Neural crest cell (in vitro differentiated cells): Measurements from ENCODE around the gene NKIRAS1. TPM values are rescaled to one million over a fixed set of nuclear protein-coding genes. Genes with fewer than 3 reads are reported as not detected.

Experiments used
- DNase-seq: peaks from one replicate; pipeline ENCODE4 v3.0.0; 2021; ENCODE audit warnings: low read depth, mixed read lengths, low spot score
- H3K27ac Mint-ChIP-seq: one replicate; pipeline ENCODE4 v1.8.0; 2021; ENCODE audit warnings: mild to moderate bottlenecking, mixed read lengths; ENCODE audit not compliant: unreplicated experiment
- H3K27me3 Mint-ChIP-seq: 2 replicates; pipeline ENCODE4 v1.8.0; 2021; ENCODE audit warnings: low read depth, mild to moderate bottlenecking, mixed read lengths
- H3K36me3 Mint-ChIP-seq: 2 replicates; pipeline ENCODE4 v1.8.0; 2021; ENCODE audit warnings: low read depth, mild to moderate bottlenecking, mixed read lengths
- H3K4me1 Mint-ChIP-seq: 2 replicates; pipeline ENCODE4 v1.8.0; 2021; ENCODE audit warnings: mixed read lengths
- H3K4me3 Mint-ChIP-seq: one replicate; pipeline ENCODE4 v1.8.0; 2021; ENCODE audit warnings: mild to moderate bottlenecking, mixed read lengths
- H3K9me3 Mint-ChIP-seq: 2 replicates; pipeline ENCODE4 v1.8.0; 2021; ENCODE audit warnings: mixed read lengths
- total RNA-seq: library from RNA; stranded (reverse); gene quantifications from 2 replicates; pipeline ENCODE4 v1.2.1, GENCODE V29; 2021
- TF ChIP-seq, protein P1 (sequence below): fragments of 200-600 bp; sonication (generic); conservative IDR thresholded peaks from 2 replicates; pipeline ENCODE4 v1.5.0; 2021; ENCODE audit warnings: antibody characterized with exemption, mild to moderate bottlenecking

NKIRAS1 gene
- total RNA-seq, 1 donor from 2014 or later = 9.7 TPM

DNA sequence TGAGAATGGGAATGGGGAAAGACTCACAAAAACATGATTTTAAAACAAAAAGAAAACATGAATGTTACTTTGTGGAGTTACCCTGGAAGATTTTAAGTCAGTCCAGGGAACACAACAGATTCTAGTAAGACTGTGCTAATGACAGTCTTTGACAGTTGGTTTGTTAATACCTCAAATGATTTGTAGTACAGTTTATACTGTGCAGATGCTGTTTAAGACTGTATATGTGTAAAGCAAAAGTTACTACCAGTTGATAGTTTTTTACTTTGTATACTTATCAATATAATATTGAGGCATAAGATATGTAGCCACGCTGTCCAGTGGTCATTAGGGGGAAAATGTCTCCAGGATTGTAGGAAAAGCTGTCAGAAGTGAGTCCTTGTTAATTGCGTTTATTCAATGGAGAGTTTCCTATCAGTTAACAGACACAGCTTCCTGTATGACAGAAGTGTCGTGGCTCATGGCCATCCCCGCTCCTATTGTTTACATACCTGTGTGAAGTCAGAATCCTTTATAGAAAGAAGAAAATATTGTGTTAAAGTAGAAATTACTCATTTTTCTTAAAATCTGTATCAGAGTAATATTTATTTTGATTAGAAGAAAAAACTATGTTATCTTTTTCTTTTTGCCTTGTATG, 36.0 kb downstream of the NKIRAS1 start:
- H3K27me3 Mint-ChIP-seq = no peaks in the 10 kb centered on the region
- peaks cover 46% of the 10 kb centered on the region for H3K4me1 Mint-ChIP-seq
- H3K27ac Mint-ChIP-seq = peak overlapping the region; percentile 52
- H3K36me3 Mint-ChIP-seq = peaks cover 42% of the 10 kb centered on the region
- no peak overlapping the region for H3K4me3 Mint-ChIP-seq
- TF ChIP-seq, protein P1, sequence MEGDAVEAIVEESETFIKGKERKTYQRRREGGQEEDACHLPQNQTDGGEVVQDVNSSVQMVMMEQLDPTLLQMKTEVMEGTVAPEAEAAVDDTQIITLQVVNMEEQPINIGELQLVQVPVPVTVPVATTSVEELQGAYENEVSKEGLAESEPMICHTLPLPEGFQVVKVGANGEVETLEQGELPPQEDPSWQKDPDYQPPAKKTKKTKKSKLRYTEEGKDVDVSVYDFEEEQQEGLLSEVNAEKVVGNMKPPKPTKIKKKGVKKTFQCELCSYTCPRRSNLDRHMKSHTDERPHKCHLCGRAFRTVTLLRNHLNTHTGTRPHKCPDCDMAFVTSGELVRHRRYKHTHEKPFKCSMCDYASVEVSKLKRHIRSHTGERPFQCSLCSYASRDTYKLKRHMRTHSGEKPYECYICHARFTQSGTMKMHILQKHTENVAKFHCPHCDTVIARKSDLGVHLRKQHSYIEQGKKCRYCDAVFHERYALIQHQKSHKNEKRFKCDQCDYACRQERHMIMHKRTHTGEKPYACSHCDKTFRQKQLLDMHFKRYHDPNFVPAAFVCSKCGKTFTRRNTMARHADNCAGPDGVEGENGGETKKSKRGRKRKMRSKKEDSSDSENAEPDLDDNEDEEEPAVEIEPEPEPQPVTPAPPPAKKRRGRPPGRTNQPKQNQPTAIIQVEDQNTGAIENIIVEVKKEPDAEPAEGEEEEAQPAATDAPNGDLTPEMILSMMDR = no peak
- DNase-seq = no peak
- H3K9me3 Mint-ChIP-seq = peaks cover 2% of the 10 kb centered on the region

GRCh38 chr3:23879485-23879884, 37.3 kb downstream of the NKIRAS1 start:
- DNase-seq = no peak
- H3K4me1 Mint-ChIP-seq = peaks cover 46% of the 10 kb centered on the region
- TF ChIP-seq, protein P1 = no peak
- H3K27ac Mint-ChIP-seq = no peak overlapping the region
- peaks cover 2% of the 10 kb centered on the region for H3K9me3 Mint-ChIP-seq
- H3K27me3 Mint-ChIP-seq = no peaks in the 10 kb centered on the region
- H3K4me3 Mint-ChIP-seq = no peak overlapping the region
- H3K36me3 Mint-ChIP-seq = peaks cover 39% of the 10 kb centered on the region

- TF ChIP-seq, protein P1 = no peak
- H3K27ac Mint-ChIP-seq = no peak overlapping the region
- H3K9me3 Mint-ChIP-seq = peaks cover 2% of the 10 kb centered on the region
- peaks cover 52% of the 10 kb centered on the region for H3K4me1 Mint-ChIP-seq
- no peak for DNase-seq
- H3K4me3 Mint-ChIP-seq = no peak overlapping the region
- H3K27me3 Mint-ChIP-seq = no peaks in the 10 kb centered on the region
- H3K36me3 Mint-ChIP-seq = peaks cover 32% of the 10 kb centered on the region
These were observed 39.3 kb downstream of the NKIRAS1 start for GRCh38 chr3:23877329-23877980.

DNA sequence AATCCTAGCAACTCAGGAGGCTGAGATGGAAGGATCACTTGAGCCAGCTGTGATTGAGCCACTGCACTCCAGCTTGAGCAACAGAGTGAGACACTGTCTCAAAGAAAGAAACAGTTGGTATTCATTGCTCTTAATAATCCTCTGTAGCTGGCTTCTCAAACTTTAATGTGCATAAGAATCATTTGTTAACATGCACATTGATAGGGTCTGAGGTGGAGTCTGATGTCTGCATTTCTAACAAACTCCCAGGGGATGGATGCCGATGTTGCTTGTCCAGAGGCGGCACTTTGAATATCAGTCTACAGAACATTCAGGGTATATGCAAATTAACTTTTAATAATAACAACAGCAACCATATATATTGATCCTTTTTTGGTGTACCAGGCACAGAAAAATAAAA, 39.9 kb downstream of the NKIRAS1 start:
- peaks cover 50% of the 10 kb centered on the region for H3K4me1 Mint-ChIP-seq
- no peak for DNase-seq
- peaks cover 29% of the 10 kb centered on the region for H3K36me3 Mint-ChIP-seq
- H3K9me3 Mint-ChIP-seq = peaks cover 2% of the 10 kb centered on the region
- no peak overlapping the region for H3K27ac Mint-ChIP-seq
- no peak overlapping the region for H3K4me3 Mint-ChIP-seq
- TF ChIP-seq, protein P1 = no peak
- no peaks in the 10 kb centered on the region for H3K27me3 Mint-ChIP-seq

- no peak overlapping the region for H3K27ac Mint-ChIP-seq
- no peak overlapping the region for H3K4me3 Mint-ChIP-seq
These were observed 41.6 kb downstream of the NKIRAS1 start for GRCh38 chr3:23875113-23875725.

More at GRCh38 chr3:23875113-23875725, 41.6 kb downstream of the NKIRAS1 start:
- Mint-ChIP-seq H3K9me3 (peaks cover 2% of the 10 kb centered on the region), H3K36me3 (peaks cover 21% of the 10 kb centered on the region), H3K27me3 (no peaks in the 10 kb centered on the region), H3K4me1 (peaks cover 44% of the 10 kb centered on the region)
- DNase-seq = no peak
- TF ChIP-seq, protein P1 = no peak
